Neutrophil (primary cell): ENCODE data around the gene MEIS3.
"Not testable (repeated sequence)": the region's sequence is repeated elsewhere in the genome, so short reads cannot be mapped to it uniquely, and the experiment has no call there.

Experiments
- H3K27ac ChIP-seq: fragments of 200-600 bp; sonication (generic); 2 replicates; pipeline ENCODE4 v1.5.1; 2016; ENCODE audit warnings: mild to moderate bottlenecking, moderate library complexity
- H3K27me3 ChIP-seq: fragments of 200-600 bp; sonication (generic); 2 replicates; pipeline ENCODE4 v1.6.0; 2016; ENCODE audit warnings: mild to moderate bottlenecking
- H3K36me3 ChIP-seq: fragments of 200-600 bp; sonication (generic); 2 replicates; pipeline ENCODE4 v1.5.1; 2017
- H3K4me1 ChIP-seq, 2 experiments: fragments of 200-600 bp in 1 of 2; sonication (generic) in 1 of 2; 1 replicate in 1 of 2; 2 replicates in 1 of 2; pipeline versions ENCODE4 v1.5.1 to v1.6.1; 2013 to 2016; ENCODE audit warnings: low read depth in 1 of 2, low read length in 1 of 2, mild to moderate bottlenecking in 1 of 2, moderate library complexity in 1 of 2; ENCODE audit not compliant: control insufficient read depth in 1 of 2, insufficient read depth in 1 of 2
- H3K4me3 ChIP-seq, 2 experiments: fragments of 200-600 bp in 1 of 2; sonication (generic) in 1 of 2; 1 replicate in 1 of 2; 2 replicates in 1 of 2; pipeline ENCODE4 v1.5.1; 2013 to 2016; ENCODE audit warnings: low read depth in 1 of 2, low read length in 1 of 2, mild to moderate bottlenecking in 1 of 2, moderate library complexity in 1 of 2
- H3K9me3 ChIP-seq: fragments of 200-600 bp; sonication (generic); 2 replicates; pipeline ENCODE4 v1.5.1; 2016
- TF ChIP-seq, protein P1 (sequence below): fragments of 200-600 bp; sonication (generic); IDR thresholded peaks from 2 replicates; pipeline ENCODE4 v1.5.1; 2016; ENCODE audit warnings: antibody characterized with exemption

Gene MEIS3

DNA sequence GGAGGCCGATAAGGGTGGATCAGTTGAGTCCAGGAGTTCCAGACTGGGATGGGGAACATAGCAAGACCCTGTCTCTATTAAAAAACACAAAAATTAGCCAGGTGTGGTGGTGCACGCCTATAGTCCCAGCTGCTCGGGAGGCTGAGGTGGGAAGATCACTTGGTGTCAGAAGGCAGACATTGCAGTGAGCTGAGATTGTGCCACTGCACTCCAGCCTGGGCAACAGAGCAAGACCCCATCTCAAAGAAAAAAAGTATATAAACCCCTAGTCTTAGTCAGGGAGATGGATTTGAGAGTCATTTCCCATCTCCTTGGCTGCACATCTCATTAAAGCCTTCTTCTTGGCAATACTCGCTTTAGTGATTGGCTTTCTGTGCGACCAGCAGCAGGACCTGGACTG, 35.4 kb downstream of the MEIS3 start:
- Histone ChIP-seq H3K27ac (peak overlapping the region; percentile 94), H3K4me1 (peaks cover 91 to 95% of the 10 kb centered on the region in 2 experiments), H3K36me3 (peaks cover 39% of the 10 kb centered on the region), H3K4me3 (peak overlapping the region in 1 of 2 experiments; percentile 19)
- H3K27me3 ChIP-seq, H3K9me3 ChIP-seq: not testable (repeated sequence)

DNA sequence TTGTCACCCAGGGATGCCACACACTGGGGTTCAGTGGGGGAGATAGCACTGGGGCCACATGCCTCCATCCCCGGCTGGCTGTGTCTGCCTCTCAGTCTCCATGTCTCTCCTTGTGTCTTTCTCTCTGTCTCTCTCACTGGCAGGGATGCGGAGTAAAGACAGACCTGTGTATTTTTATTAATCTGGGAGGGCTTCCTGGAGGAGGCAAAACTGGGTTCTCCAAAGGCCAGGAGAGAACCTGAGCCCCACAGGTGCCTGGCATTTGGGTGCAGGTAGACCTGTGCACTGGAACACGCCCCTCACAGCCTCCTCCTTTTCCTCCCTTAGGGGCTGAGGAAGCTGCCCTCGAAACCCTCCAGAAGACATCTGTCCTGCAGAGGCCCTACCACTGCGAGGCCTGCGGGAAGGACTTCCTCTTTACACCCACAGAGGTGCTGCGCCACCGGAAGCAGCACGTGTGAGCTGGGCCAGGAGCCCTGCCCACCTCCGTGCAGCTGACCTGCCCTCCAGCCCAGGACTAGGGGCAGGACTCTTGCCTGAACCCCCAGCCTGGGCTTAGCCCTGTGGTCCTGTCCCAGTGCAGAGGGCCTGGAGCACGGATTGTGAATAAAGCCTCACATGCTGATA, 37.6 kb downstream of the MEIS3 start:
- Histone ChIP-seq H3K27ac (peak overlapping the region; percentile 94), H3K9me3 (no peaks in the 10 kb centered on the region), H3K4me1 (peaks cover 79 to 82% of the 10 kb centered on the region in 2 experiments), H3K27me3 (no peaks in the 10 kb centered on the region), H3K36me3 (peaks cover 60% of the 10 kb centered on the region), H3K4me3 (peak overlapping the region; percentile 8 to 19)
- TF ChIP-seq, protein P1, sequence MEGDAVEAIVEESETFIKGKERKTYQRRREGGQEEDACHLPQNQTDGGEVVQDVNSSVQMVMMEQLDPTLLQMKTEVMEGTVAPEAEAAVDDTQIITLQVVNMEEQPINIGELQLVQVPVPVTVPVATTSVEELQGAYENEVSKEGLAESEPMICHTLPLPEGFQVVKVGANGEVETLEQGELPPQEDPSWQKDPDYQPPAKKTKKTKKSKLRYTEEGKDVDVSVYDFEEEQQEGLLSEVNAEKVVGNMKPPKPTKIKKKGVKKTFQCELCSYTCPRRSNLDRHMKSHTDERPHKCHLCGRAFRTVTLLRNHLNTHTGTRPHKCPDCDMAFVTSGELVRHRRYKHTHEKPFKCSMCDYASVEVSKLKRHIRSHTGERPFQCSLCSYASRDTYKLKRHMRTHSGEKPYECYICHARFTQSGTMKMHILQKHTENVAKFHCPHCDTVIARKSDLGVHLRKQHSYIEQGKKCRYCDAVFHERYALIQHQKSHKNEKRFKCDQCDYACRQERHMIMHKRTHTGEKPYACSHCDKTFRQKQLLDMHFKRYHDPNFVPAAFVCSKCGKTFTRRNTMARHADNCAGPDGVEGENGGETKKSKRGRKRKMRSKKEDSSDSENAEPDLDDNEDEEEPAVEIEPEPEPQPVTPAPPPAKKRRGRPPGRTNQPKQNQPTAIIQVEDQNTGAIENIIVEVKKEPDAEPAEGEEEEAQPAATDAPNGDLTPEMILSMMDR, result peak; percentile 65

- peaks cover 79 to 82% of the 10 kb centered on the region in 2 experiments for H3K4me1 ChIP-seq
- TF ChIP-seq, protein P1, result no peak
- peaks cover 66% of the 10 kb centered on the region for H3K36me3 ChIP-seq
- H3K27ac ChIP-seq, result peak overlapping the region; percentile 94
- no peaks in the 10 kb centered on the region for H3K27me3 ChIP-seq
- no peaks in the 10 kb centered on the region for H3K9me3 ChIP-seq
- peak overlapping the region in 1 of 2 experiments; percentile 19 for H3K4me3 ChIP-seq
Observed at GRCh38 chr19:47381121-47381520, 38.2 kb downstream of the MEIS3 start.

GRCh38 chr19:47380559-47380958, 38.8 kb downstream of the MEIS3 start:
- Histone ChIP-seq H3K9me3 (no peaks in the 10 kb centered on the region), H3K4me1 (peaks cover 77 to 80% of the 10 kb centered on the region in 2 experiments), H3K36me3 (peaks cover 72% of the 10 kb centered on the region), H3K4me3 (peak overlapping the region in 1 of 2 experiments; percentile 19), H3K27me3 (no peaks in the 10 kb centered on the region), H3K27ac (peak overlapping the region; percentile 94)
- TF ChIP-seq, protein P1, result no peak

- TF ChIP-seq, protein P1, result no peak
- Histone ChIP-seq H3K36me3 (peaks cover 83% of the 10 kb centered on the region), H3K4me3 (no peak overlapping the region), H3K9me3 (no peaks in the 10 kb centered on the region), H3K27me3 (no peaks in the 10 kb centered on the region), H3K4me1 (peaks cover 66 to 69% of the 10 kb centered on the region in 2 experiments), H3K27ac (peak overlapping the region; percentile 94)
Observed at GRCh38 chr19:47379381-47379938, 39.9 kb downstream of the MEIS3 start.

DNA sequence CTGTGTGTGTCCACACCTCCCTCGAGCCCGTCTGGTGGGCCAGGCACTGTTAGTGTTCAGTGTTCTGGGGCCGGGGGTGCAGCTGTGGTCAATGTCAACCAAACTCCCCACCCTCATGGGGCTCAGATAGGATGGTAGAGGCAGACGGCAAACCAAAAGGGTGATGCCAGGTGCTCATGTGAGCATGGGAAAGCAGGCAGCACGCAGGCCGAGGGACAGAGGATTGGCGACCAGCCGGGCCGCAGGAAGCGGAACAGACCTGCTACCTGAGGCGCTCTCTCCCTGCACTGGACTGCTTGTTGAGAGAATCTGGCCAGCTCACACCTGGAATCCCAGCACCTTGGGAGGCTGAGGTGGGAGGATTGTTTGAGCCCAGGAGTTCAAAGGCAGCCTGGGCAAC, 41.1 kb downstream of the MEIS3 start:
- TF ChIP-seq, protein P1, result no peak
- Histone ChIP-seq H3K36me3 (peaks cover 95% of the 10 kb centered on the region), H3K27ac (peak overlapping the region; percentile 94), H3K4me3 (no peak overlapping the region), H3K4me1 (peaks cover 54 to 63% of the 10 kb centered on the region in 2 experiments), H3K9me3 (no peaks in the 10 kb centered on the region), H3K27me3 (no peaks in the 10 kb centered on the region)
